GM12878 (cell line): ENCODE results near the gene ANKMY1. TPM values are rescaled to one million over a fixed set of nuclear protein-coding genes. Genes with fewer than 3 reads are reported as not detected.

Source experiments
- ATF7 ChIP-seq: fragments of 450-650 bp; IDR thresholded peaks from 2 replicates; pipeline ENCODE4 v1.6.1; 2016; ENCODE audit warnings: low read depth, mild to moderate bottlenecking
- BCL11A ChIP-seq: IDR thresholded peaks from 2 replicates; pipeline ENCODE4 v1.6.1; 2011; ENCODE audit warnings: low read depth, low read length
- BHLHE40 ChIP-seq, 2 experiments: fragments of 450-650 bp in 1 of 2; IDR thresholded peaks; 2 replicates each; pipeline ENCODE4 v1.6.1; 2011 to 2017; ENCODE audit warnings: low read depth in 2 of 2, borderline replicate concordance in 1 of 2, improper control_type of control experiment in 1 of 2, low read length in 1 of 2, mild to moderate bottlenecking in 1 of 2
- BRCA1 ChIP-seq: IDR thresholded peaks from 2 replicates; pipeline ENCODE4 v1.6.1; 2011; ENCODE audit warnings: low read depth, low read length, improper control_type of control experiment
- CBFB ChIP-seq: IDR thresholded peaks from 2 replicates; pipeline ENCODE4 v1.6.1; 2016; ENCODE audit warnings: antibody characterized with exemption, low read depth
- CBX3 ChIP-seq: fragments of 200-600 bp; sonication (generic); IDR thresholded peaks from 2 replicates; pipeline ENCODE4 v1.6.1; 2016; ENCODE audit warnings: low read depth, borderline replicate concordance
- CBX5 ChIP-seq: sonication (generic); IDR thresholded peaks from 2 replicates; pipeline ENCODE4 v1.6.1; 2016; ENCODE audit warnings: low read depth, moderate library complexity, mild to moderate bottlenecking, inconsistent platforms
- DPF2 ChIP-seq: fragments of 450-650 bp; IDR thresholded peaks from 2 replicates; pipeline ENCODE4 v1.6.1; 2017; ENCODE audit warnings: mild to moderate bottlenecking
- EED ChIP-seq: sonication (generic); IDR thresholded peaks from 2 replicates; pipeline ENCODE4 v1.6.1; 2016; ENCODE audit warnings: antibody characterized with exemption, low read depth
- GATAD2B ChIP-seq: fragments of 450-650 bp; conservative IDR thresholded peaks from 2 replicates; pipeline ENCODE4 v1.6.1; 2017; ENCODE audit warnings: low read depth, mild to moderate bottlenecking, moderate library complexity
- JUNB ChIP-seq: IDR thresholded peaks from 2 replicates; pipeline ENCODE4 v1.6.1; 2016; ENCODE audit warnings: antibody characterized with exemption, mild to moderate bottlenecking
- MEF2B ChIP-seq: fragments of 450-650 bp; IDR thresholded peaks from 2 replicates; pipeline ENCODE4 v1.6.1; 2018; ENCODE audit warnings: mild to moderate bottlenecking, moderate library complexity; ENCODE audit not compliant: partially characterized antibody, poor library complexity, severe bottlenecking
- MTA2 ChIP-seq: fragments of 450-650 bp; IDR thresholded peaks from 2 replicates; pipeline ENCODE4 v1.6.1; 2016; ENCODE audit warnings: low read depth, mild to moderate bottlenecking, moderate library complexity
- MYB ChIP-seq: fragments of 150-350 bp; IDR thresholded peaks from 2 replicates; pipeline ENCODE4 v1.6.1; 2014; ENCODE audit warnings: mild to moderate bottlenecking, low read depth, low read length, borderline replicate concordance
- POLR2A ChIP-seq: IDR thresholded peaks from 2 replicates; pipeline ENCODE4 v1.6.1; 2011; ENCODE audit warnings: low read depth, mild to moderate bottlenecking, low read length
- RB1 ChIP-seq: fragments of 450-650 bp; formaldehyde crosslinking; IDR thresholded peaks from 2 replicates; pipeline ENCODE4 v1.6.1; 2017; ENCODE audit warnings: mild to moderate bottlenecking, borderline replicate concordance
- RUNX3 ChIP-seq: IDR thresholded peaks from 2 replicates; pipeline ENCODE4 v1.6.1; 2012; ENCODE audit warnings: low read length, inconsistent platforms
- STAT1 ChIP-seq: fragments of 450-650 bp; conservative IDR thresholded peaks from 2 replicates; pipeline ENCODE4 v1.6.1; 2014; ENCODE audit warnings: antibody characterized with exemption, mild to moderate bottlenecking
- SUPT20H ChIP-seq: IDR thresholded peaks from 2 replicates; pipeline ENCODE4 v1.6.1; 2011; ENCODE audit warnings: low read depth, mild to moderate bottlenecking, low read length, moderate library complexity, borderline replicate concordance; ENCODE audit not compliant: control insufficient read depth
- TBL1XR1 ChIP-seq: IDR thresholded peaks from 2 replicates; pipeline ENCODE4 v1.6.1; 2012; ENCODE audit warnings: low read depth, low read length, improper control_type of control experiment
- TCF12 ChIP-seq: IDR thresholded peaks from 2 replicates; pipeline ENCODE4 v1.6.1; 2011; ENCODE audit warnings: low read depth, mild to moderate bottlenecking, low read length
- YBX1 ChIP-seq: fragments of 450-650 bp; IDR thresholded peaks from 2 replicates; pipeline ENCODE4 v1.6.1; 2016; ENCODE audit warnings: antibody characterized with exemption
- ZNF384 ChIP-seq: IDR thresholded peaks from 2 replicates; pipeline ENCODE4 v1.6.1; 2012; ENCODE audit warnings: low read depth, mild to moderate bottlenecking, low read length, improper control_type of control experiment, borderline replicate concordance
- polyA plus RNA-seq, 11 experiments: library from polyadenylated mRNA; depleted of rRNA in 4 of 11; unstranded in 6 of 11; stranded (reverse) in 5 of 11; fragments of >200 nt; fragmentation: Nextera tagmentation in 4 of 11; fragmentation: Illumina TruSeq in 1 of 11; extraction: Ambion mirVana in 4 of 11; extraction: Trizol in 1 of 11; gene quantifications; 1 replicate in 1 of 11; 2 replicates in 10 of 11; pipeline versions ENCODE4 v1.2.1 to v1.2.3, GENCODE V29; 2011 to 2016; ENCODE audit warnings: inconsistent platforms in 2 of 11, missing spikeins in 2 of 11, low read depth in 1 of 11
- total RNA-seq, 4 experiments: library from RNA; depleted of rRNA in 3 of 4; stranded (reverse); fragments of >200 nt in 3 of 4; fragmentation: Illumina TruSeq in 1 of 4; extraction: Trizol in 1 of 4; gene quantifications; 2 replicates each; pipeline versions ENCODE4 v1.2.1 to v1.2.3, GENCODE V29; 2013 to 2021
- TF ChIP-seq, protein P1 (sequence below): IDR thresholded peaks from 2 replicates; pipeline ENCODE4 v1.6.1; 2012; ENCODE audit warnings: low read depth, low read length, improper control_type of control experiment
- TF ChIP-seq, protein P2 (sequence below): IDR thresholded peaks from 2 replicates; pipeline ENCODE4 v1.6.1; 2011; ENCODE audit warnings: borderline replicate concordance, low read depth, mild to moderate bottlenecking, moderate library complexity, mixed read lengths, low read length; ENCODE audit not compliant: insufficient read depth; ENCODE audit errors: extremely low read length
- TF ChIP-seq, protein P3 (sequence below): fragments of 450-650 bp; IDR thresholded peaks from 2 replicates; pipeline ENCODE4 v1.6.1; 2018; ENCODE audit warnings: mild to moderate bottlenecking, low read depth, moderate library complexity; ENCODE audit not compliant: partially characterized antibody
- TF ChIP-seq, protein P4 (sequence below): IDR thresholded peaks from 2 replicates; pipeline ENCODE4 v1.6.1; 2011; ENCODE audit warnings: low read depth, low read length, improper control_type of control experiment, borderline replicate concordance

The ANKMY1 gene
- total and polyA plus RNA-seq, 10 of the 15 experiments (the other 5 are each of a cell fraction or from before 2014, with no cell fraction given) = 1.1 to 15.3 (median 11.1) TPM

DNA sequence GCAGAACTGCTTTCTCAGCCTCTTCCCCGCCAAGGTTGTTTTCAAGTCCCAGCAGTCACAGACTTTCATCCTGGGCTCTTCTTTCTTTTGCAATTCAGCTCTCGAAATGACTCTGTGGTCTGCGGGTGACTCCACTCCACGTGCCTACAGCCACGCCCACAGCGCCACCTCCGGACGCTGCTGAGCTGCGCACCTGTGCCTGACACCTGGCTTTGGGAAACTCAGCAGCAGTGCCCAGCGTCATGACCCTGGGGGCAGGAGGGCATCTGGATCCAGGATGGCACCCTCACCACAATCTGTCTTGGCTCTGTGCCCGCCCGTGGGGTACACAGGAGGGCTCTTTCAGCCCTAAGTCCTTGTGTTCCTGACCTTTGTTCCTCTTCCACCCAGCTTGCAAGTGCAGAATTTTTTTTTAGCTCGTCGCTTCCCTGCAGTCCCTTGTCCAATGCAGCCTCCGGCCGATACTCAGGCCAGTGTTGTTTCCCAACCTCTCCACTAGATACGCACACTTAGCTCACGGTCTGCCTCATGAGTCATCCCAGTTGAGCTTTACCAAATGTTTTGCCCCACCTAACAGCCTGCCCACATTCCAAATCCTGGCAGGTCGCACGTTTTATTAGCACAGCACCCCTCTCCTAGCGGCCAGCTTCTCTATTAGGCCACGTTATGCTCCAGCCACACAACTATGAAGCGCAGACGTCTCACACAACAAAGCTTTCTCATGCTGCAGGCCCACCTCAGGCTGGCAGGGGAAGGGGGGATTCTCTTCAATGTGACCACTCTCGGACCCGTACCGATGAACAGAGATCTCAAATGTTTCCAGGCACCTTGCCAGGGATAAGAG lies 22.2 kb upstream of the ANKMY1 start (continued):
- TF ChIP-seq SUPT20H = no peak
- 0 out of 2 replicates have a peak, but pooled peaks have one; percentile 32 for TF ChIP-seq TBL1XR1
- peak; percentile 99 for TF ChIP-seq BHLHE40 (IDR thresholded peaks at IDR 0.05; ENCODE audit: borderline replicate concordance in 1 of 2, low read depth in 2 of 2, low read length in 1 of 2)
- TF ChIP-seq TCF12 = peak; percentile 95
- peak; percentile 64; the same call in 1 of the 2 replicates for TF ChIP-seq MYB
- peak; percentile 66; the same call in 1 of the 2 replicates for TF ChIP-seq CBFB
- TF ChIP-seq, protein P1, sequence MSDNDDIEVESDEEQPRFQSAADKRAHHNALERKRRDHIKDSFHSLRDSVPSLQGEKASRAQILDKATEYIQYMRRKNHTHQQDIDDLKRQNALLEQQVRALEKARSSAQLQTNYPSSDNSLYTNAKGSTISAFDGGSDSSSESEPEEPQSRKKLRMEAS = peak; percentile 94
- no peak for TF ChIP-seq BRCA1
- TF ChIP-seq ATF7 = peak; percentile 54
- TF ChIP-seq STAT1 = 0 out of 2 replicates have a peak, but pooled peaks have one; percentile 38
- peak; percentile 61; the same call in 1 of the 2 replicates for TF ChIP-seq GATAD2B
- peak; percentile 56 for TF ChIP-seq MEF2B
- TF ChIP-seq, protein P2, sequence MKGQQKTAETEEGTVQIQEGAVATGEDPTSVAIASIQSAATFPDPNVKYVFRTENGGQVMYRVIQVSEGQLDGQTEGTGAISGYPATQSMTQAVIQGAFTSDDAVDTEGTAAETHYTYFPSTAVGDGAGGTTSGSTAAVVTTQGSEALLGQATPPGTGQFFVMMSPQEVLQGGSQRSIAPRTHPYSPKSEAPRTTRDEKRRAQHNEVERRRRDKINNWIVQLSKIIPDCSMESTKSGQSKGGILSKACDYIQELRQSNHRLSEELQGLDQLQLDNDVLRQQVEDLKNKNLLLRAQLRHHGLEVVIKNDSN = peak; percentile 77
- TF ChIP-seq, protein P3, sequence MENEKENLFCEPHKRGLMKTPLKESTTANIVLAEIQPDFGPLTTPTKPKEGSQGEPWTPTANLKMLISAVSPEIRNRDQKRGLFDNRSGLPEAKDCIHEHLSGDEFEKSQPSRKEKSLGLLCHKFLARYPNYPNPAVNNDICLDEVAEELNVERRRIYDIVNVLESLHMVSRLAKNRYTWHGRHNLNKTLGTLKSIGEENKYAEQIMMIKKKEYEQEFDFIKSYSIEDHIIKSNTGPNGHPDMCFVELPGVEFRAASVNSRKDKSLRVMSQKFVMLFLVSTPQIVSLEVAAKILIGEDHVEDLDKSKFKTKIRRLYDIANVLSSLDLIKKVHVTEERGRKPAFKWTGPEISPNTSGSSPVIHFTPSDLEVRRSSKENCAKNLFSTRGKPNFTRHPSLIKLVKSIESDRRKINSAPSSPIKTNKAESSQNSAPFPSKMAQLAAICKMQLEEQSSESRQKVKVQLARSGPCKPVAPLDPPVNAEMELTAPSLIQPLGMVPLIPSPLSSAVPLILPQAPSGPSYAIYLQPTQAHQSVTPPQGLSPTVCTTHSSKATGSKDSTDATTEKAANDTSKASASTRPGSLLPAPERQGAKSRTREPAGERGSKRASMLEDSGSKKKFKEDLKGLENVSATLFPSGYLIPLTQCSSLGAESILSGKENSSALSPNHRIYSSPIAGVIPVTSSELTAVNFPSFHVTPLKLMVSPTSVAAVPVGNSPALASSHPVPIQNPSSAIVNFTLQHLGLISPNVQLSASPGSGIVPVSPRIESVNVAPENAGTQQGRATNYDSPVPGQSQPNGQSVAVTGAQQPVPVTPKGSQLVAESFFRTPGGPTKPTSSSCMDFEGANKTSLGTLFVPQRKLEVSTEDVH = no peak
- no peak for TF ChIP-seq YBX1
- peak; percentile 91 for TF ChIP-seq JUNB
- TF ChIP-seq CBX5 = 0 out of 2 replicates have a peak, but pooled peaks have one; percentile 66
- TF ChIP-seq RB1 = peak; percentile 55; the same call in 1 of the 2 replicates
- TF ChIP-seq DPF2 = peak; percentile 77
- TF ChIP-seq EED = 0 out of 2 replicates have a peak, but pooled peaks have one; percentile 28
- peak; percentile 56; the same call in 1 of the 2 replicates for TF ChIP-seq MTA2
- TF ChIP-seq RUNX3 = peak; percentile 92
- no peak for TF ChIP-seq ZNF384
- no peak for TF ChIP-seq BCL11A
- no peak for TF ChIP-seq CBX3
- TF ChIP-seq, protein P4, sequence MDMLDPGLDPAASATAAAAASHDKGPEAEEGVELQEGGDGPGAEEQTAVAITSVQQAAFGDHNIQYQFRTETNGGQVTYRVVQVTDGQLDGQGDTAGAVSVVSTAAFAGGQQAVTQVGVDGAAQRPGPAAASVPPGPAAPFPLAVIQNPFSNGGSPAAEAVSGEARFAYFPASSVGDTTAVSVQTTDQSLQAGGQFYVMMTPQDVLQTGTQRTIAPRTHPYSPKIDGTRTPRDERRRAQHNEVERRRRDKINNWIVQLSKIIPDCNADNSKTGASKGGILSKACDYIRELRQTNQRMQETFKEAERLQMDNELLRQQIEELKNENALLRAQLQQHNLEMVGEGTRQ = peak; percentile 33; the same call in 1 of the 2 replicates
- peak; percentile 53; the same call in 1 of the 2 replicates for TF ChIP-seq POLR2A
